ENCODE measurements around the gene TRIM67.
A peak's percentile ranks its signal among the peaks of the same experiment; 100 is the strongest.
"Not testable (repeated sequence)": the region's sequence is repeated elsewhere in the genome, so short reads cannot be mapped to it uniquely, and the experiment has no call there.

Gene TRIM67

DNA sequence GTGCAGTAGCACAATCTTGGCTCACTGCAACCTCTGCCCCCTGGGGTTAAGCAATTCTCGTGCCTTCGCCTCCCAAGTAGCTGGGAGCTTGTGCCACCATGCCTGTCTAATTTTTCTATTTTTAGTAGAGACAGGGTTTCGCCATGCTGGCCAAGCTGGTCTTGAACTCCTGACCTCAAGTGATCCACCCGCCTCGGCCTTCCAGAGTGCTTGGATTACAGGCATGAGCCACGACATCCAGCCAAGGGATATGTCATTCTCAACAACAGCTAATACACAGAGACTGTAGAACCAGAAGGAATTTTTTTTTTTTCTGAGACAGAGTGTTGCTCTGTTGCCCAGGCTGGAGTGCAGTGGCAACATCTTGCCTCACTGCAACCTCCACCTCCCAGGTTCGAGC, 3.7 kb upstream of the TRIM67 start:
- DNase-seq (ENCODE audit: low spot score): not testable (repeated sequence)

GRCh38 chr1:231159202-231159962, 2.5 kb upstream of the TRIM67 start:
- no peak for DNase-seq (ENCODE audit: low spot score)

- DNase-seq (ENCODE audit: low spot score): no peak
These were observed 1.7 kb upstream of the TRIM67 start for GRCh38 chr1:231159963-231160761.

DNA sequence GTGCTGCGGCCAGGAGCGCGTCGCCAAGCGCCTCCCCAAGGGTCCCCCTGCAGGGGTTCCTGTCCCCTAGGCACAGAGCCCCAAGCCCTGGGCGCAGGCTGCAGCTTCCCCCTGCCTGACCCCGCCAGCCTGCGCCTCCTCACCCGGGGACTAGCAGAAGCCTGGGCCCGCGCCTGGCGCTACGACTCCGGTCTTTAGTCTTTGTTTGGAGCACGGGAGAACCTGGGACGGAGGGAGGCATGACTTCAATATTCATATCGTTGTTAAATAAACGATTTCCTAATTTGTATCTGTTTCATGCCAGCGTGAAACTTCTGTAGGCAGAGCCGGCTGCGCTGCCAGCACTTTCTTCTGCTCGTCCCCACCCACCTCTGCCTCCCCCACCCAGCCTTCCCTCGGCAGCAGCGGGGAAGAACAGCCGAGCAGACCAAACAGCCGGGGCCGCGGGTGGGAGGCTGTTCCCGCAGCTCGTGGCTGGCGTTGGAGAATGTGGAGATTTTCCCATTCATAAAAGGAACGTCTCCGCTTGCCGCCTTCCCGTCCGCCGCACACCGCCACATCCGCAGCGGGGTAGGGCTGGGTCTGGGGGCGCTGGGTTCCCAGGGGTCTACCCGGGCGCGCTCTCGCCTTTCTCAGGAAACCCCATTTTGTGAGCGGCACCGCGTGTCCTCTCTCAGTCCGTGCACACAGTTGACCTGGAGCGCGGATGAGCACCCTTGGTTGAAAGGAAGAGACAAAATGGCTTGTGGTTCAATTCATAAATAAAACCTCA, 777 bp upstream of the TRIM67 start:
- no peak for DNase-seq (ENCODE audit: low spot score)

GRCh38 chr1:231162297-231162969, 575 bp downstream of the TRIM67 start:
- peak; percentile 84 for DNase-seq (ENCODE audit: low spot score)

GRCh38 chr1:231162970-231163829, 1.3 kb downstream of the TRIM67 start:
- peak; percentile 66 for DNase-seq (ENCODE audit: low spot score)

DNA sequence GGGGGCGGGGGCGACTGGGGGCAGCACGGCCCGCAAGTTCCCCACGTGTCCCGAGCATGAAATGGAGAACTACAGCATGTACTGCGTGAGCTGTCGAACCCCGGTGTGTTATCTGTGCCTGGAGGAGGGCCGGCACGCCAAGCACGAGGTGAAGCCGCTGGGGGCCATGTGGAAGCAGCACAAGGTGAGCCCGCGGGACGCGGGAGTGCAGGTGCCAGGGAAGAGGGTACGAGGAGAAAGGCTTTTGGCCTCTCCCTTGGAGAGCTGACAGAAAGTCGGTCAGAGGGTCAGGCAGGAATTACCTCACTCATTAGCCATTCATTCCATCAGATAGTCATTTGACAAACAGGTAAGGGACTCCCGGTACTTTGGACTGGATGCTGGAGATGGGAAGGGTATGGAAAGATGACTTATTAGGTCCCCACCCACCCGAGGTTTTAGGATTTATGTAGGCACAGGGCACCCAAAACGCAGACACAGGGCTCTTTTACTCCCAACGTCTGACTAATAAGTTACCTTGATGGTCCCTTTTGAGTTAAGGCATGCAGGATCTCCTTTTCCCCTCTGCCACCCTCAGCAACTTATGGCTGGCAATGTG, 2.1 kb downstream of the TRIM67 start:
- no peak for DNase-seq (ENCODE audit: low spot score)

DNA sequence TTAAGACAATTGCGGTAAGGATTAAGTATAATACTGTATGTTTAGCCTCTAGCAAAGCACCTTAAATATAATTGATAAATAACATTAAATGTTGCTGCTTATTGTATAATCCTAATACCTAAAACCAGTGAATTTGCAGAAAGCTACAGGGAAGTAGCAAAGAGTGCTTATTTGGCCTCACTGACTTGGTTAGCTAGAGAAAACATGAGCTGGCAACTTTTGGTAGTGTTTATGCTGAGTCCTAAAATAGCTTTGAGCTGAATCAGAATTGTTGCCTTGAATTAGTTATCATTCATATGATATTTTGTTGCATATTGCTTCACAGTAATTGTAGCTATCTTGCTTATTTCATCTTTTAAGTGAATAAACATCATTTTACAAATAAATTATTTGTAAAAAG, 3.5 kb downstream of the TRIM67 start:
- no peak for DNase-seq (ENCODE audit: low spot score)

DNA sequence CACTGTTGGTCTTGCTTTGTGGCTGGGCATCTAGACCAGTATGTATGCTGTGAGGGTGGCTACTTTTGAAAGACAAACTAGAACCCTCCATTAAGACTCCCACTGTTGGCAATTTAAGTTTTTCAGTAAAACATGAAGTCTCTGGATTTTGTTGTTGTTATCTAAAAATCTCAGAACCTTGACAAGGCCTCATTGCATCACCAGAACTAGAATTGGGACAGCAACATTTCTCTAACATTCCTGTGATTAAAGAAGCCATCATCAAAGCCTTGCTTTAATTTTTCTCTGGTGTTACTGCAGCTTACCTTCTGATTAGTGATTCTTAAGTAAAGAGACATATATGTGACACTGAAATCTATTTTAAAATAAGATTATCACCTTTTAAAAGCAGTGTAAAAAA, 4.5 kb downstream of the TRIM67 start:
- DNase-seq (ENCODE audit: low spot score): no peak

- no peak for DNase-seq (ENCODE audit: low spot score)
These were observed 9.0 kb downstream of the TRIM67 start for GRCh38 chr1:231170875-231171274.

DNA sequence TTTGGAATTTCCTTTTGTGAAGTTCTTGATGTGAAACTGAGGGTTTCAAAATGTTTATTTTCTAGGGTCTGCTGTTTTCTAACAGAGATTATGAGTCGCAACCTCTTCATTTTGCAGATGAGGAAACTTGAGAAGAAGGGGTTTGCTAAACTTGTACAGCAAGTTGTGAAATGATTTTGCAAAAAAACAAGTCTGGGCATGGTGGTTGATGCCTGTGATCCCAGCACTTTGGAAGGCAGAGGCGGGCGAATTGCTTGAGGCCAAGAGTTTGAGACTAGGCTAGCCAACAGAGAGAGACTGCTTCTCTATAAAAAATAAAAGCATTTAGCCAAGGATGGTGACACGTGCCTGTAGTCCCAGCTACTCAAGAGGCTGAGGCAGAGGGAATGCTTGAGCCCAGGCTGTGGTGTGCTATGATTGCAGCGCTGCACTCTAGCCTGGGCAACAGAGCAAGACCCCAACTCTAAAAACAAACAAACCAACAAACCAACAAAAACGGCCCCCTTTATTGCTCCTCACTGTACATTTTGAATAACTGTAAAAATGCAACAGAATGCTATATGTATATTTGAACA, 9.9 kb downstream of the TRIM67 start:
- no peak for DNase-seq (ENCODE audit: low spot score)

GRCh38 chr1:231172411-231172810, 10.6 kb downstream of the TRIM67 start:
- no peak for DNase-seq (ENCODE audit: low spot score)

DNA sequence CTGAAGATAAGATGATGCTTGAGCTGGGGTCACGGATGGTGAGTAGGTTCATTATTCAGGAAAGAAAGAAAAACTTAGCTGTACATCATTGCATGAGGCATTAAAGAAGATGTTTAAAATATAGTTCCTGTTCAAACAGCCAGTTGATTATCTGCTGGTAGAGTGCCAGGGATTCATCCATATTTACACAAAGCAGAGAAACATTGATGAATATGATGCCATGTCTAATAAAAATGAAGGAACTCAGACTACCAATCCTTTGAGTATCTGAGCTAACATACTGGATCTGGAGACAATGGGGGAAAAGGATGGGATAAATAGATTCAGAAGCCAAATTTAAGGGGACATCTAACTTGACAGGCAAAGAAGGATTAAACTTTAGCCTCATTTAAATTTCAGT, 14.6 kb downstream of the TRIM67 start:
- no peak for DNase-seq (ENCODE audit: low spot score)

GRCh38 chr1:231177226-231177625, 15.4 kb downstream of the TRIM67 start:
- no peak for DNase-seq (ENCODE audit: low spot score)

GRCh38 chr1:231177936-231178335, 16.1 kb downstream of the TRIM67 start:
- no peak for DNase-seq (ENCODE audit: low spot score)

- no peak for DNase-seq (ENCODE audit: low spot score)
These were observed 17.1 kb downstream of the TRIM67 start for GRCh38 chr1:231178970-231179369.

DNA sequence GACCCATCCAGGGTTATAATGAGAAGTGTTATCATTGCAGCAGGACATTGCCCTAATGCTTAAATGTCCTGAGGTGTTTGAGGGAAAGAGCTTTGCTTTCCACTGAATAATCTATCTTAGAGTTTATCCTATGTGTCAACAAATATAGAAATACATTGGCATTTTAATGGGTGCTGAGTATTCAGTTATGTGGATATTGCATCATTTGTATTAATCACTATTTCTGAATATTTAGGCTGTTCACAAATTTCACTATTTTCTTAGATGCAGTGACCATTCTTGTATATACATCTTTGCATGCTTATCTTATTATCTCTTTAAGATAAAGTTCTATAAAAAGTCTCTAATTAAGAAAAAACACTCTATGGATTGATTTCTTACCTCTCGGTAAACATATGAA, 18.2 kb downstream of the TRIM67 start:
- DNase-seq (ENCODE audit: low spot score): no peak

- DNase-seq (ENCODE audit: low spot score): no peak
These were observed 19.4 kb downstream of the TRIM67 start for GRCh38 chr1:231181271-231181670.

DNA sequence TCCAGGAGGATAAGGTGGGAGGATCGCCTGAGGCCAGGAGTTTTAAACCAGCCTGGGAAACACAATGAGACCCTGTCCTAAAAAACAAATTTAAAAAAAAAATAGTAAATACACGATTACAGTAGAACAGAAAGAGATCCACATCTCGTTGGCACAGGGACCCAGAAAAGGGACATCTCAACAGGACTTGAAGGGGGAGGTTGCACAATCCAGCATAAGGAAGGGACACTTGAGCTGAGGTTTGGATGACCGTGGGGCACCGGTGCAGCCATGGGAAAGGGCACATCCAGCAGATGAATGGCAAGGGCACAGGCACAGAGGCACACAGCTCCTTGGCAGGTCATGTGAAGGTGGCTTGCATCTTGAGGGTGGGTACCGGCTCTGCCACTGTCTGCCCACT, 20.5 kb downstream of the TRIM67 start:
- no peak for DNase-seq (ENCODE audit: low spot score)
